ENCODE data around the gene TENM4.

TENM4 gene

DNA sequence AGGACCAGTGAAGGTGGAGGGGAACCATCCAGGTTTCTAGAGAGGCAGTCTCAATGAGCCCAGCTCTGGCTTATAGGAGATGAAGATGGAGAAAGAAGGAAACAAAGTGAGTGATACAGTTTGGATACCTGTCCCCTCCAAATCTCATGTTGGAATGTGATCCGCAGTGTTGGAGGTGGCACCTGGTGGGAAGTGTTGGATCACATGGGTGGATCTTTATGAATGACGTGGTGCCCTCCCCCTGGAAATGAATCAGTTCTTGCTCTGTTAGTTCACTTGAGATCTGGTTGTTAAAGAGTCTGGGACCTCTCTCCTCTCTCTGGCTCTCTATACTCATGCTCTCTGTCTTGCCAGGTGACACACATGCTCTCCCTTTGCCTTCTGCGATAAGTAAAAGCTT is 473.0 kb downstream of the TENM4 start:
- no peak for DNase-seq (ENCODE audit: low read depth)
- TF ChIP-seq, protein P1, sequence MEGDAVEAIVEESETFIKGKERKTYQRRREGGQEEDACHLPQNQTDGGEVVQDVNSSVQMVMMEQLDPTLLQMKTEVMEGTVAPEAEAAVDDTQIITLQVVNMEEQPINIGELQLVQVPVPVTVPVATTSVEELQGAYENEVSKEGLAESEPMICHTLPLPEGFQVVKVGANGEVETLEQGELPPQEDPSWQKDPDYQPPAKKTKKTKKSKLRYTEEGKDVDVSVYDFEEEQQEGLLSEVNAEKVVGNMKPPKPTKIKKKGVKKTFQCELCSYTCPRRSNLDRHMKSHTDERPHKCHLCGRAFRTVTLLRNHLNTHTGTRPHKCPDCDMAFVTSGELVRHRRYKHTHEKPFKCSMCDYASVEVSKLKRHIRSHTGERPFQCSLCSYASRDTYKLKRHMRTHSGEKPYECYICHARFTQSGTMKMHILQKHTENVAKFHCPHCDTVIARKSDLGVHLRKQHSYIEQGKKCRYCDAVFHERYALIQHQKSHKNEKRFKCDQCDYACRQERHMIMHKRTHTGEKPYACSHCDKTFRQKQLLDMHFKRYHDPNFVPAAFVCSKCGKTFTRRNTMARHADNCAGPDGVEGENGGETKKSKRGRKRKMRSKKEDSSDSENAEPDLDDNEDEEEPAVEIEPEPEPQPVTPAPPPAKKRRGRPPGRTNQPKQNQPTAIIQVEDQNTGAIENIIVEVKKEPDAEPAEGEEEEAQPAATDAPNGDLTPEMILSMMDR (conservative IDR thresholded peaks at IDR 0.05; ENCODE audit: low read length): no peak
- H3K4me3 ChIP-seq (ENCODE audit: low read length): no peak overlapping the region

DNA sequence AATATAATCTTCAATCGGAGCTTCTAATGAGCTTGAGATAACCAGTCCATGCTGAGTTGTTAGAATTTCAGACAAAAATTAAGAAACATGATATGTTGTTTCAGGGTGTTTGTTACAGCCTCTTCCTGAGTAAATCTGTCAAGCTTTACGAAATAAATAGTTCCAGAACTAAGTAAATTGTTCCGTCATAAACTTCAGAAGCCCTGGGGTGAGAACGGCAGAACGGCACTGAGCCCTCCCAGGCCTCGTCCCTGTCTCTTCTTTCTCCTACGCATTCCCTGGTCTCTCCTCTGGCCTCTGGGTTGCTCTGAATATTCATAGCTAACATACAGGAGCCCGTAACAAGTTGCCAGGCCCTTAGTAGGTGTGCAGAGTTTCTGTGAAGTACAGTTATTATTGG is 475.4 kb downstream of the TENM4 start:
- no peak overlapping the region for H3K4me3 ChIP-seq (ENCODE audit: low read length)
- TF ChIP-seq, protein P1 (conservative IDR thresholded peaks at IDR 0.05; ENCODE audit: low read length): no peak
- DNase-seq (ENCODE audit: low read depth): no peak

DNA sequence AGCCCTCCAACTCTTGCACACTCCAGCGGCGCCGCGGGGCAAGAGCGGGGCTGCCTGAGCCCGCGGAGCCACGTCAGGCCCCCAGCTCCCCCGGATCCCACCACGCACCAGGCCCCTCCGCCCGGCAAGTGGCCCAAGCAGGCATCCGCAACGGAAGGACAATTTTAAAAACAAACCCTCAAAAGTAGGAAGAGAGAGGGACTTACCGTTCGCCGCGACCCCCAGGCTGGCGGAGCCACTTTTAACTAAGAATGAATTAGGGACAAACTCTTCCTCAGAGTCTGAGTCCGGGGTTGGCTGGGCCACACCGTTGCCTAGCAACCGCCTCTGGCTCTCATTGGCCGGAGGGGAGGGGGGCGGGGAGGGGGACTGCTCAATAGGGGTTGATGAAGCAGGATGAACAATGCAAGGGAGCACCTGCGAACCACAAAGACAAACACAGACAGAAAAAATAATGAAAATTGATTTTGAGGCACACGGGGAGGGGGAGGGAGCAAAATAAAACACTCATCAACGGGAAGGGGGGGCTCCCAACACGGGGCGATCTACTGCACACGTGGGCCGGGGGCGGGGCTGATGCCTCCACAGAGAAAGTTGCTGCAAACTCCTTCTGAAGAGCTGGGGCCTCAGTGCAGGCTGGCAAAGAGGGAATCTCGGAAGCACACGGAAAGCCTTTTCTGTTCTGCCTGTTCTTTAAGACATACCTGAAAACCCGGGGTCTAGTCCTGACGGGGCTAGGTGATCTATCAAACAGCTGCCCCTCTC is 478.7 kb downstream of the TENM4 start:
- H3K4me3 ChIP-seq (ENCODE audit: low read length): no peak overlapping the region
- peak; percentile 25 for DNase-seq (ENCODE audit: low read depth)
- TF ChIP-seq, protein P1 (conservative IDR thresholded peaks at IDR 0.05; ENCODE audit: low read length): no peak

DNA sequence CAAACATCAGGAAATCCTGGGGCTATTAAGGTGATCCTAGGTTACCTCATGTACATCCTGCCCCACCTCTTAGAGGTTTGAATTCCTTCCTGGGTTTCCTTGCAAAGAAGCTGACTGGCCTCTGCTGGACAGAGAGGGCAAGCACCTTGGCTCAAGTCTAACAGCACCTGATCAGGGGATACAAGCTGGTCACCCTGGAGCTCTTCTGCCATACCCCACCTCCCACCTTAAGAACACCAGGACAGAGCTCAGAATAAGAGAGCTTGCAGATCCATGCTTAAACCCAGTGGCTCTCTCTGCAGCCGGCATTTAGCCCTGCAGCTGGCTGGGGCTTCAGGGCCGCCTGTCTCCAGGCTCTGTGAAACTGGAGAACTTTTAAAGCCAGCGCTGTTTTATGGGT is 479.6 kb downstream of the TENM4 start:
- TF ChIP-seq, protein P1 (conservative IDR thresholded peaks at IDR 0.05; ENCODE audit: low read length): peak; percentile 63
- H3K4me3 ChIP-seq (ENCODE audit: low read length): no peak overlapping the region

GRCh38 chr11:78958444-78958843 is 482.4 kb downstream of the TENM4 start:
- no peak for DNase-seq (ENCODE audit: low read depth)
- TF ChIP-seq, protein P1 (conservative IDR thresholded peaks at IDR 0.05; ENCODE audit: low read length): no peak

More for the DNA sequence above, 479.6 kb downstream of the TENM4 start:
- peak; percentile 29 for DNase-seq (ENCODE audit: low read depth)

GRCh38 chr11:78957476-78958245 is 483.2 kb downstream of the TENM4 start:
- no peak for DNase-seq (ENCODE audit: low read depth)
- TF ChIP-seq, protein P1 (conservative IDR thresholded peaks at IDR 0.05; ENCODE audit: low read length): no peak
- H3K4me3 ChIP-seq (ENCODE audit: low read length): no peak overlapping the region

More at GRCh38 chr11:78958444-78958843, 482.4 kb downstream of the TENM4 start:
- H3K4me3 ChIP-seq (ENCODE audit: low read length): no peak overlapping the region

Measured in AG10803 (cell line).